ENCODE results near the gene DCDC2.
"Not testable (repeated sequence)": the region's sequence is repeated elsewhere in the genome, so short reads cannot be mapped to it uniquely, and the experiment has no call there.

The DCDC2 gene

GRCh38 chr6:24378473-24379097 is 20.7 kb upstream of the DCDC2 start:
- no peak for DNase-seq (ENCODE audit: low read depth)

DNA sequence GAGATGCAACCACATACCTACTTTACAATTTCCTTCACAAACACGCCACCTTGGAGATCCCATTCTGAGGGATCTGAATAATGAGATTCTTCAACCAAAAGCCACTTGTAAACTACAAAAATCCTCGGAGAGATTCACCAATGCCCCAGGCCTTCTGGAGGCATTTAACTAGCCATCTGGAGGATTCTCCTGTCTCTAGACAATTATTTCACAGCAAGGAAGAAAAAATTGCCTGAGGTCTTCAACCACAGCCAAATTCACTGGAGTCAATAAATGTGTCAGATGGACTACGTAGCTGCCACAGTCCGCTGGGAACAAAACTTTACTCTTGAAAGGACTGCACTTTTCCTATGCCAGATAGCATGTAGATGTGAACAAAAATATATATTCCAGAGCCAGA is 19.0 kb upstream of the DCDC2 start:
- DNase-seq (ENCODE audit: low read depth) = no peak

DNA sequence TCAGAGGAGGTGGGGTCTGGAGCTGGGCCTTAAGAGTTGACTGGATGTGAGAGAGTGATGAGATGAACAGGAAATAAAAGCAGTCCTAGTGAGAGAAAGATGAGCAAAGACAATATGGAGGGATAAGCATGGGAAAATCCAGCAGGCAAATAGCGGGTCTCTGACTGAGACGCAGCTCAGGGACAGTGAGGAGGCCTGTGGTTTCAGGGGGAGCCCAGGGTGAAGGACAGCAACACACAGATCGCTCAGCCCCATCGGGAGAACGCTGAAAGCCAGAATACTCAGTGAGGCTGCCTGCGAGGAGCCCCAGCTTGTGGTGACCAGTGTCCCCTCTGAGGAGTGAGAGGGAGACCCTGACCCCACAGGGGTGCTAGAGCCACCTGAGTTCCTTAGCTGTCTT is 16.8 kb upstream of the DCDC2 start:
- no peak for DNase-seq (ENCODE audit: low read depth)

- not testable (repeated sequence) for DNase-seq (ENCODE audit: low read depth)
Measured at GRCh38 chr6:24365103-24365633, 7.3 kb upstream of the DCDC2 start.

DNA sequence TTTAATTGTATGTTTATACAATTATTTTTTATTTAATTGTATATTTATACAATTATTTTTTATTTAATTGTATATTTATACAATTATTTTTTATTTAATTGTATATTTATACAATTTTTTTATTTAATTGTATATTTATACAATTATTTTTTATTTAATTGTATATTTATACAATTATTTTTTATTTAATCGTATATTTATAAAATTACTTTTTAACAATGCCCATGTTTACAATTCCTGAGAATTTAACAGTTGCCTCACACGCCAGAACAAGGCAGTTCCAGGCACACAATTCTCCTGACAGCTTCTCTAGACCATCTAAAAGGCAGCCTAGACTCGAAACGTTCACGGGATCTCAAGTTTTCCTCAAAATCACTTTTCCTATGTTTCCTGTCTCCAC is 4.5 kb upstream of the DCDC2 start:
- DNase-seq (ENCODE audit: low read depth) = not testable (repeated sequence)

DNA sequence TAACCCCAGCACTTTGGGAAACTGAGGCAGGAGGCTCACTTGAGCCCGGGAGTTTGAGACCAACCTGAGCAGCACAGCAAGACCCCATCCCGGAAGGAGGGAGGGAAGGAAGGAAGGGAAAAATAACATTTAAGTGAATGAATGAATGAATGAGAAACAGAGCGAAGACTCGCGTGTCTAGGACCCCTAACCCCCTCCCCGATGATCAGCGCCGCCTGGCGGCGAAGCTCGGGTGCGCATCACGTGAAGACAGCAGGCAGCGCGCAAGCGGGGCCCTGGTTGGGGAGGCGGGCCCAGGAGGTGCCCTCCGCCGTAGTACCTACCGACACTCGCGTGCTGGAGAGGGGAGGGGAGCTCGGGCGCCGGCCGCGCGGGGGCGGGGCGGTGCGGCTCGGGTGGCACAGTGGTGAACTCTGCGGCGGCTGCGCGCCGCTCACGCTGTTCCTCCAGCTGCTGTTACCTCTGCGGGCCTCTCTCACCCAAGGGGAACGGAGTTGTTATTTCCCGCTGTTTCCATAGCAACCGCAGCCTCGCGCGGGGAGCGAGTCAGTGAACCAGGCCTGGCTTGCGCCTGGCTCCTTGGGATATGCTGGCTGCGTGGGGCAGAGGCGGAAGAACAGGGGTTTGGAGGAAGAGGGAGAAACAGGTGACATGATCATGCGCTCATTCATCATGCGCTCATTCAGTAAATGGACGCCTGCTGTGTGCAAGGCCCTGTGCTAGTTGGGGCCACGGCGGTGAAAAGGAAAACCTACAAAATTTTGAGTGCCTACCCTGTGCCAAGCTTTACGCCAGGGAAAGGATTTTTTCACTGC is 2.0 kb upstream of the DCDC2 start:
- peak; percentile 60 for DNase-seq (ENCODE audit: low read depth)

- DNase-seq (ENCODE audit: low read depth) = no peak
Measured at GRCh38 chr6:24358219-24358821, 461 bp upstream of the DCDC2 start.

GRCh38 chr6:24356310-24356973 is 1.4 kb downstream of the DCDC2 start:
- DNase-seq (ENCODE audit: low read depth) = no peak

DNA sequence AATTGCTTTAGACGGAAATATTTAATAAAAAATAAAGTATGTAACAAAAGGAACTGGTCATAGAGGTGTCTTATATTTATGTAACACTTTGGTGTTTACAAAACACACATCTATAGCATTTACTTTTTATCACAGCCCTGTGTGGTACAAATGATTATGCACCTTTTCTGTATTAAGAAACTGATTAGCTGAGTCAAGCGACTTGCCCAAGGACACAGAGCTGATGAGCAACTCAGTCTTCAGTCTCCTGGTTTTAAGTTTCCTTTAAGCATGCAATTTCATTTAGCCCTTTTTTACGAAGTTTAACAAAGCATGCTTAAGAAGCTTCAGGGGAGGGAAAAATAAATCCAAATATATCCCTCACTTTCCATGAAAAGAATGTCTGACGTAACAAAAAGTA is 2.5 kb downstream of the DCDC2 start:
- no peak for DNase-seq (ENCODE audit: low read depth)

GRCh38 chr6:24353861-24354260 is 4.0 kb downstream of the DCDC2 start:
- no peak for DNase-seq (ENCODE audit: low read depth)

DNA sequence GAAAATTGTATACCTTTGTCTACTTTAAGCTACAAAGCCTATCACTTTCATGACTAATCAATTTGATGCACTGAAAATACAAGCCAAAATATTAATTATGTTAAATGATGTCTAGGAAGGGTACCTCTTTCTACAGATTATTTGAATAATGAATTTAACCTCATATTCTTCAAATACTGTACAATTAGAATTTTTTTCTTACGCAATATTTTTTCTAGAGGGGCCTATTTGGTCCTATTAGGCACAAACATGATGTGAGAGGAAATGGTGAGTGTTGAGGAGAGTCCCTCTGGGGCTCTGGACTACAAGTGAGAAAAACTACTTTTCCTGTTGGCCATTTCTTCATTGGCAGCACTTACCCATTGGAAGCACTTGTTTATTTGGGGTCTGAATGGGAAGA is 5.4 kb downstream of the DCDC2 start:
- DNase-seq (ENCODE audit: low read depth) = no peak

- DNase-seq (ENCODE audit: low read depth) = no peak
Measured at GRCh38 chr6:24344976-24345375, 12.9 kb downstream of the DCDC2 start.

DNA sequence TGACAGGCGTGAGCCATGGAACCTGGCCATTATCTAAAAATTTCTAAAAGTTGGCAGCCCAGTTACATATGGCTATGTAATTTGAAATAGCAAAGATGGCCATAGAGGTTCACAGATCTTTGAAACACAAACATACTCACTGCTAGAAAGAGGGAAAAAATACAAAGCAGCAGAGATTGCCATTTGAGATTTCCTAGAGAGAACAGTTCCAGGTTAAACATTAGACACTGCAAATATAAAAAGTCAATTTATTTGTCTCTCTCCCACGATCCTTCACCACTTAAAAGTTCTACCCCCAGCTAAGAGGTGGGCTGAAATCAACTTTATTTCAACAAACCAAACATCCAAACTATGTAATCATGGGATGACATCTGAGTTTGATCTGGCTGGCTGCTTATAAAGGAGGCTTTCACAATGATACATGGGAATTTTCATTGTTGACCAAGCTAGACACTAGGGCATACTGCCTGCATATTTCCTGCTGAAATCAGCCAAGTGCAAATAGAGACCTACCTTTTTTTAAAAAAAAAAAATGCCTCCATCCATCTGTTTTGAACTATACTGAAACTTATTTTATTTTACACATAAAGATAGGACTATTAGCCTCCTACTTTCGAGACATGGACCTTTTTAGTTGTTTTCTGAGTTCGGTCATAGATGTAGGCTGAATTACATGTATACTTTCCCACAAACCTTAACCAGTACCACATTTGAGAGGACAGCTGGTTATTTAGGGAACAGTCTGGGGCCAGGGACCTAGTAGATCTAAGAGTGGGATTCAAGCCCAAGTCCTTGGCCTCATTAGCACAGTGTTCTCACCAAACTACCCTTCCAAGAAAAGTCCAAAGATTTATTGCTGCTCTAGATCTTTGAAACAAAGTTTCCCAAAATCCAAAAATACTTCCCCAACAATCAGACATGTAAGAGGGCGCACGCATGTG is 16.6 kb downstream of the DCDC2 start:
- DNase-seq (ENCODE audit: low read depth) = no peak

- no peak for DNase-seq (ENCODE audit: low read depth)
Measured at GRCh38 chr6:24339932-24340331, 17.9 kb downstream of the DCDC2 start.

GRCh38 chr6:24334285-24334684 is 23.6 kb downstream of the DCDC2 start:
- DNase-seq (ENCODE audit: low read depth) = no peak

DNA sequence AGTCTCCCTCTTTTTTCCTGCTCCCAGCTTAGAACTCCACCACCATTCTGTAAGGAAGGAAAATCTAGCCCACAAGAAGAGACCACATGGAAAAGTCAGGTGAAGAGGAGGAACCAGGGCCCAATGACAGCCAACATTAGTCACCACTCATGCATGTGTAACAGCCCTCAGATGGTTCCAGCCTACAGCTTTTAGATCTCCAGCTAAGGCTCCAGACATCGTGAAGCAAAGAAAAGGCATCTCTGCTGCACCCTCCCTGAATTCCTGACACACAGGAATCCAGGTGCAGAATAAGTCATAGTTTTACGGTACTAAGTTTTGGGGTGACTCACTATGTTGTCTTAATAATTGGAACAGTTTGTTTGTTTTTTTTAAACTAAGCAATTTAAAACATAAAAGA is 25.5 kb downstream of the DCDC2 start:
- no peak for DNase-seq (ENCODE audit: low read depth)

DNA sequence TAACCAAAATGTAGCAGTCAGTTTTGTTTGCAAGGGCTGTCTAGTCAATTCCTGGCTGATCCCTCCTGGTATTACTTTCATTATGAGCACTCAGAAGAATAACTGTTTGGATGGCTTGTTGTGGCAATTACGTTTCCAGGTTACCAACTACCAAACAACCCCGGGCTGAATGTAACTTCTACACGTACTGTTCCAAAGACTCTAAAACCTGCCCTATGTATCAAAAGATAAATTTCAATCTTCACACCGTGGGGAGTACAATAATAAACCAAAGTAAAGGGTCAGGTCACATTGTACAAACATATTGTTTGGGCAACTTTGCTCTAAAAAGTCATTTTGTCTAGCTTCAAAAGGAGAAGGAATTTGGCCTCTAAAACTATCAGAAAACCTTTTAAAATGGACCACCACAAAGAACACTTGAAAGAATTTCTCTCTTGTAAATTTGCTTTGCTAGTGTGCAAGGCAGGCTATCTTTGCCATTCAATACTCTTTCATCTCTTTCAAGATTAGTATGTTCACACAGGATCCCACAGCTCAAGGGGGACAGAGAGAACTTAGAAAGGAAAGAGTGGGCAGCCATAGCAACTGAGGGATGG is 27.6 kb downstream of the DCDC2 start:
- no peak for DNase-seq (ENCODE audit: low read depth)

GRCh38 chr6:24329451-24329850 is 28.4 kb downstream of the DCDC2 start:
- no peak for DNase-seq (ENCODE audit: low read depth)

DNA sequence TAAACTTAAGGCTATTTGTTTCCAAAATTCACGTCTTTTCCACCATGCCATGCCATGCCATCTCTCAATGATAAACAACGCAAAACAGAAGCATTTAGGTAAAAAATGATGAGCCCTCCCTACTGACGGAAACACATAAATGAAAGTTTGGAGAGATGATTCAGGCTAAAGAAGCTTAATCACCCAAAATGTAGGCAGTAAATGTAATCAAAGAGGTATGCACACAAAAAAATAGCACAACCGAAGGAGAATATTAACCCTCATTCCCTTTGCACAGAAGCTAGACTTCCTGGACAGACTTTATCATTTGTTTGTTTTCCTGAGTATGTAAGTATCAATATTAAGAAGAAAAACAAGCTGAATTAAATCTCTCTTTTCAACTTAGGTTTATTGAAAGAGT is 28.8 kb downstream of the DCDC2 start:
- no peak for DNase-seq (ENCODE audit: low read depth)

- no peak for DNase-seq (ENCODE audit: low read depth)
Measured at GRCh38 chr6:24327756-24328155, 30.1 kb downstream of the DCDC2 start.

- no peak for DNase-seq (ENCODE audit: low read depth)
Measured at GRCh38 chr6:24325978-24326377, 31.9 kb downstream of the DCDC2 start.

Measured in activated gamma-delta T cell treated with anti-CD3 and anti-CD28 coated beads, Interleukin-2, amount 50 U/mL, for 16 hours (primary cell).